Glomerular visceral epithelial cell (primary cell): Measurements from ENCODE around the gene GCKR.

ENCODE experiments used
- DNase-seq: peaks from one replicate; pipeline ENCODE4 v3.0.0-alpha.2; 2016; ENCODE audit errors: extremely low spot score

Gene GCKR

DNA sequence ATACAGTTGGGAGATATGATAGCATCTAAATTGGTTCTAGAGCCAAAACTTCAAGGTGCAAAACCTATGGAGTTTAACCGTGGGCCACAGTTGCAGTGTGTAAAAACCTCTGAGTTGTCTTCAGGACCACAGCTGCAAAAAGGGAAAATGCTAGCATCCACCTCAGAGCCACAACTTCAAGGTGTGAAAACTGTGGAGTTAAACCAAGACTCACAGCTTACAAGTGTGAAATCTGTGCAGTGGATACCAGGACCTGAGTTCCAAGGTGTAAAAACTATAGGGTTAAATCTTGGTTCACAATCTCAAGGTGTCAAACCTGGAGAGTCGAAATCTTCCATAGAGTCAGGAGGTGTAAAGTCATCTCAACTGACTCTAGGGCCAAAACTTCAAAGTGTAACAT is 75.8 kb downstream of the GCKR start:
- no peak for DNase-seq

DNA sequence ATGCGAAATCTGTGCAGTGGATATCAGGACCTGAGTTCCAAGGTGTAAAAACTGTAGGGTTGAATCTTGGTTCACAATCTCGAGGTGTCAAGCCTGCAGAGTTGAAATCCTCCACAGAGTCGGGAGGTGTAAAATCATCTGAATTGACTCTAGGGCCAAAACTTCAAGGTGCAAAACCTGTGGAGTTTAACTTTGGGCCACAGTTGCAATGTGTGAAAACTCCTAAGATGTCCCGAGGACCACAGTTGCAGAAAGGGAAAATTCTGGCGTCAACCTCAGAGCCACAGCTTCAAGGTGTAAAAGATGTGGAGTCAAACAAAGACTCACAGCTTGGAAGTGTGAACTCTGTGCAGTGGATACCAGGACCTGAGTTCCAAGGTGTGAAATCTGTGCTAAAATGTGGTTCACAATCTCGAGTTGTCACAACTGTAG is 76.4 kb downstream of the GCKR start:
- no peak for DNase-seq
